Measurements from ENCODE around the gene ZNF212. TPM values are rescaled to one million over a fixed set of nuclear protein-coding genes. Genes with fewer than 3 reads are reported as not detected.

Gene ZNF212
- total and polyA plus RNA-seq, 9 of the 15 experiments (the other 6 are each of a cell fraction or from before 2014, with no cell fraction given) = 1.8 to 21.4 (median 7.2) TPM

- TF ChIP-seq NKRF (IDR thresholded peaks at IDR 0.05; ENCODE audit: borderline replicate concordance) (no peak), OTX1 (CRISPR knock-in tag; IDR thresholded peaks at IDR 0.05) (peak; percentile 57; the same call in 1 of the 2 replicates), ZNF655 (CRISPR knock-in tag; IDR thresholded peaks at IDR 0.05) (no peak), ESRRA (IDR thresholded peaks at IDR 0.05; ENCODE audit: borderline replicate concordance, low read depth) (no peak), POLR3G (IDR thresholded peaks at IDR 0.05; ENCODE audit: extremely low read depth, insufficient read length, insufficient replicate concordance) (no peak), RBM15 (IDR thresholded peaks at IDR 0.05; ENCODE audit: insufficient read depth, low read length) (no peak), RBM17 (IDR thresholded peaks at IDR 0.05; ENCODE audit: borderline replicate concordance, low read depth, low read length) (no peak), CBX5 (IDR thresholded peaks at IDR 0.05; ENCODE audit: borderline replicate concordance, low read depth) (no peak), PKNOX1 (IDR thresholded peaks at IDR 0.05) (0 out of 2 replicates have a peak, but pooled peaks have one; percentile 9), NCOA1 (IDR thresholded peaks at IDR 0.05; ENCODE audit: low read depth) (no peak), RFX1 (IDR thresholded peaks at IDR 0.05) (no peak), TARDBP (IDR thresholded peaks at IDR 0.05) (no peak), U2AF2 (optimal IDR thresholded peaks at IDR 0.05; ENCODE audit: low read depth, low read length) (no peak), CBX3 (IDR thresholded peaks at IDR 0.05; ENCODE audit: borderline replicate concordance in 1 of 2, low read length in 2 of 2) (0 out of 3 replicates have a peak, but pooled peaks of 1 of the 2 experiments have one; percentile 17), TAF15 (IDR thresholded peaks at IDR 0.05; ENCODE audit: low read depth, low read length) (no peak), MTA1 (IDR thresholded peaks at IDR 0.05; ENCODE audit: borderline replicate concordance) (no peak), SNIP1 (IDR thresholded peaks at IDR 0.05; ENCODE audit: low read depth) (no peak), TBL1XR1 (IDR thresholded peaks at IDR 0.05; ENCODE audit: low read length in 2 of 2) (no peak), ETV5 (CRISPR knock-in tag; IDR thresholded peaks at IDR 0.05; ENCODE audit: low read depth) (no peak), NFE2L1 (tag; IDR thresholded peaks at IDR 0.05; ENCODE audit: borderline replicate concordance, low read depth) (no peak)
- TF ChIP-seq, protein P1, sequence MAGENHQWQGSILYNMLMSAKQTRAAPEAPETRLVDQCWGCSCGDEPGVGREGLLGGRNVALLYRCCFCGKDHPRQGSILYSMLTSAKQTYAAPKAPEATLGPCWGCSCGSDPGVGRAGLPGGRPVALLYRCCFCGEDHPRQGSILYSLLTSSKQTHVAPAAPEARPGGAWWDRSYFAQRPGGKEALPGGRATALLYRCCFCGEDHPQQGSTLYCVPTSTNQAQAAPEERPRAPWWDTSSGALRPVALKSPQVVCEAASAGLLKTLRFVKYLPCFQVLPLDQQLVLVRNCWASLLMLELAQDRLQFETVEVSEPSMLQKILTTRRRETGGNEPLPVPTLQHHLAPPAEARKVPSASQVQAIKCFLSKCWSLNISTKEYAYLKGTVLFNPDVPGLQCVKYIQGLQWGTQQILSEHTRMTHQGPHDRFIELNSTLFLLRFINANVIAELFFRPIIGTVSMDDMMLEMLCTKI (IDR thresholded peaks at IDR 0.05; ENCODE audit: partially characterized antibody) = no peak
- TF ChIP-seq, protein P2, sequence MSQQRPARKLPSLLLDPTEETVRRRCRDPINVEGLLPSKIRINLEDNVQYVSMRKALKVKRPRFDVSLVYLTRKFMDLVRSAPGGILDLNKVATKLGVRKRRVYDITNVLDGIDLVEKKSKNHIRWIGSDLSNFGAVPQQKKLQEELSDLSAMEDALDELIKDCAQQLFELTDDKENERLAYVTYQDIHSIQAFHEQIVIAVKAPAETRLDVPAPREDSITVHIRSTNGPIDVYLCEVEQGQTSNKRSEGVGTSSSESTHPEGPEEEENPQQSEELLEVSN (IDR thresholded peaks at IDR 0.05; ENCODE audit: borderline replicate concordance in 1 of 2, extremely low read depth in 1 of 2, insufficient read depth in 1 of 2, insufficient read length in 1 of 2, low read depth in 1 of 2, low read length in 1 of 2, poor library complexity in 1 of 2, severe bottlenecking in 1 of 2) = no peak
These were observed 9.9 kb upstream of the ZNF212 start (continued) for GRCh38 chr7:149229526-149229925.

Data from K562 (cell line).